ENCODE measurements around the gene WDR37. TPM values are rescaled to one million over a fixed set of nuclear protein-coding genes. Genes with fewer than 3 reads are reported as not detected.

The WDR37 gene
- total RNA-seq, 1 experiment from 2014 or later = 4.5 TPM

DNA sequence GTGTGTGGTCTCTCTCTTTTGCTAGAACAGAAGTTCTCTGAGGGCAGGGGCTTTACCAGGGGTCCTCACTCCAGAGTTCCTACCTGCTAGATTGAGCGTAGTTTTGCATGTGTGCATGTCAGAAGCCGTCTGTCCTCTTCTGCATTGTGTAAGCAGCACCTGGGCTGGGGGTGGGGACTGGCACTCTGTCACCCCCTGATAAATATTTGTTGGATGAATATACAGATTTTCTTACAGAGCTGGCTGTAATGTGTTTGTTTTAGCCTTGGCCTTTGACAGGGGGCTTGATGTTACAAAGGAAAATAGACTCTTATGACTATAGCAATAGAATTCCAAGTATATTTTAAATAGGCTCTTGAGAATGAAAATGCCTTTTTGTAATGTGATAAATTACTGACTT lies 46.6 kb downstream of the WDR37 start:
- H3K27me3 ChIP-seq (ENCODE audit: low read length) = no peaks in the 10 kb centered on the region
- CTCF ChIA-PET = no interaction called here
- H3K9me2 ChIP-seq (replicated peaks; ENCODE audit: low read length) = no peaks in the 10 kb centered on the region
- DNase-seq (peak; percentile 7), ATAC-seq (peak; percentile 35; the same call in 1 of the 2 replicates)
- no peaks in the 10 kb centered on the region for H3F3A ChIP-seq (ENCODE audit: low read length, unreplicated experiment)
- no peak for TF ChIP-seq EZH2phosphoT487 (IDR thresholded peaks at IDR 0.05; ENCODE audit: borderline replicate concordance, low read length)
- TF ChIP-seq EZH2 (IDR thresholded peaks at IDR 0.05; ENCODE audit: low read length, unreplicated experiment) = no peak
- TF ChIP-seq, protein P1, sequence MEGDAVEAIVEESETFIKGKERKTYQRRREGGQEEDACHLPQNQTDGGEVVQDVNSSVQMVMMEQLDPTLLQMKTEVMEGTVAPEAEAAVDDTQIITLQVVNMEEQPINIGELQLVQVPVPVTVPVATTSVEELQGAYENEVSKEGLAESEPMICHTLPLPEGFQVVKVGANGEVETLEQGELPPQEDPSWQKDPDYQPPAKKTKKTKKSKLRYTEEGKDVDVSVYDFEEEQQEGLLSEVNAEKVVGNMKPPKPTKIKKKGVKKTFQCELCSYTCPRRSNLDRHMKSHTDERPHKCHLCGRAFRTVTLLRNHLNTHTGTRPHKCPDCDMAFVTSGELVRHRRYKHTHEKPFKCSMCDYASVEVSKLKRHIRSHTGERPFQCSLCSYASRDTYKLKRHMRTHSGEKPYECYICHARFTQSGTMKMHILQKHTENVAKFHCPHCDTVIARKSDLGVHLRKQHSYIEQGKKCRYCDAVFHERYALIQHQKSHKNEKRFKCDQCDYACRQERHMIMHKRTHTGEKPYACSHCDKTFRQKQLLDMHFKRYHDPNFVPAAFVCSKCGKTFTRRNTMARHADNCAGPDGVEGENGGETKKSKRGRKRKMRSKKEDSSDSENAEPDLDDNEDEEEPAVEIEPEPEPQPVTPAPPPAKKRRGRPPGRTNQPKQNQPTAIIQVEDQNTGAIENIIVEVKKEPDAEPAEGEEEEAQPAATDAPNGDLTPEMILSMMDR (conservative IDR thresholded peaks at IDR 0.05; ENCODE audit: low read depth, low read length) = no peak
- no peaks in the 10 kb centered on the region for H3K9me3 ChIP-seq (ENCODE audit: low read length)
- BruUV-seq (replicated peaks) = no TSS peak
- no peak overlapping the region for H3K27ac ChIP-seq (ENCODE audit: low read length)
- no peak overlapping the region for H3K4me3 ChIP-seq (ENCODE audit: low read length)
- POLR2A ChIA-PET (ENCODE audit: unreplicated experiment) = no interaction called here
- no peak overlapping the region for H3K4me2 ChIP-seq (ENCODE audit: low read length)
- intact Hi-C loops (cut with micrococcal nuclease) = no loop called here
- H3K79me2 ChIP-seq (ENCODE audit: low read length) = no peaks in the 10 kb centered on the region
- H2AFZ ChIP-seq (ENCODE audit: low read length) = no peak overlapping the region
- H4K20me1 ChIP-seq (ENCODE audit: low read length) = no peaks in the 10 kb centered on the region
- no peaks in the 10 kb centered on the region; the same call in 1 of the 2 replicates for H3K4me1 ChIP-seq (ENCODE audit: insufficient read depth, low read length)
- no peaks in the 10 kb centered on the region for H3K36me3 ChIP-seq (ENCODE audit: low read depth, low read length)
- no peak overlapping the region for H3K9ac ChIP-seq (ENCODE audit: low read length)

DNA sequence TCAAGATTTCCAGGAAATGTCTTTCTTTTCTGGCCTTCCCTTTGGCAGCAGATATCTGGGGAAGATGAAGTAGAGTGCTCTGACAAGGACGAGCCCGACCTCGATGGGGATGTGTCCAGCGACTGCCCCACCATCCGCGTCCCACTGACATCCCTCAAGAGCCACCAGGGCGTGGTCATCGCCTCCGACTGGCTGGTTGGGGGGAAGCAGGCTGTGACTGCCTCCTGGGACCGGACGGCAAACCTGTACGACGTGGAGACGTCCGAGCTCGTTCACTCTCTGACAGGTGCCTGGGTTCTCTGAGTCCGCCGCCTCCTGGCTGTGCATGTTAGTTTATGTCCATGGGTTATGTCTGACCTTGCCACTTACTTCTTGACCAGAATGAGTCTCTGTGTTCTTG lies 47.4 kb downstream of the WDR37 start:
- CTCF ChIA-PET = no interaction called here
- Histone ChIP-seq H4K20me1 (ENCODE audit: low read length) (no peaks in the 10 kb centered on the region), H3K27ac (ENCODE audit: low read length) (no peak overlapping the region), H3K9ac (ENCODE audit: low read length) (no peak overlapping the region), H3K4me1 (ENCODE audit: insufficient read depth, low read length) (no peaks in the 10 kb centered on the region; the same call in 1 of the 2 replicates), H2AFZ (ENCODE audit: low read length) (no peak overlapping the region), H3K36me3 (ENCODE audit: low read depth, low read length) (no peaks in the 10 kb centered on the region), H3K79me2 (ENCODE audit: low read length) (no peaks in the 10 kb centered on the region), H3K4me2 (ENCODE audit: low read length) (no peak overlapping the region), H3K9me3 (ENCODE audit: low read length) (no peaks in the 10 kb centered on the region), H3K9me2 (replicated peaks; ENCODE audit: low read length) (no peaks in the 10 kb centered on the region), H3K4me3 (ENCODE audit: low read length) (no peak overlapping the region), H3F3A (ENCODE audit: low read length, unreplicated experiment) (no peaks in the 10 kb centered on the region), H3K27me3 (ENCODE audit: low read length) (no peaks in the 10 kb centered on the region)
- no peak for ATAC-seq
- POLR2A ChIA-PET (ENCODE audit: unreplicated experiment) = no interaction called here
- BruUV-seq (replicated peaks) = no TSS peak
- DNase-seq = no peak
- no peak for TF ChIP-seq EZH2 (IDR thresholded peaks at IDR 0.05; ENCODE audit: low read length, unreplicated experiment)
- TF ChIP-seq, protein P1 (conservative IDR thresholded peaks at IDR 0.05; ENCODE audit: low read depth, low read length) = no peak
- no peak for TF ChIP-seq EZH2phosphoT487 (IDR thresholded peaks at IDR 0.05; ENCODE audit: borderline replicate concordance, low read length)
- intact Hi-C loops (cut with micrococcal nuclease) = no loop called here

DNA sequence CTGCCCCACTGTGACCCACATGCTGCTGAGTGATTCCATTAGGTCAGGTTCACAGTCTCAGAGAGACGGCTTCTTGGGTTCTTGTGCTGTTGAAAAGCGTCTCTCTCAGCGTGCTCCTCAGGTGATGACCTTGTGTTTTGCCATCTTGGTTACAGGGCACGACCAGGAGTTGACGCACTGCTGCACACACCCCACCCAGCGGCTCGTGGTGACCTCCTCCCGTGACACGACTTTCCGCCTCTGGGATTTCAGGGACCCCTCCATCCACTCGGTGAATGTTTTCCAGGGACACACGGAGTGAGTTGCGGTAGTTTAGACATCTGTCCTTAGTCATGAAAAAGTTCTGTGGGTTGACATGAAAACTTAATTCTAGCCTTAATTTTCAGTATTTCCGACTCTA lies 48.8 kb downstream of the WDR37 start:
- ChIA-PET POLR2A (ENCODE audit: unreplicated experiment) (no interaction called here), CTCF (no interaction called here)
- no TSS peak for BruUV-seq (replicated peaks)
- Histone ChIP-seq H3K9ac (ENCODE audit: low read length) (no peak overlapping the region), H3K9me3 (ENCODE audit: low read length) (no peaks in the 10 kb centered on the region), H3K4me3 (ENCODE audit: low read length) (no peak overlapping the region), H3K27ac (ENCODE audit: low read length) (no peak overlapping the region), H3K36me3 (ENCODE audit: low read depth, low read length) (no peaks in the 10 kb centered on the region), H3K4me2 (ENCODE audit: low read length) (no peak overlapping the region), H3F3A (ENCODE audit: low read length, unreplicated experiment) (no peaks in the 10 kb centered on the region), H3K4me1 (ENCODE audit: insufficient read depth, low read length) (no peaks in the 10 kb centered on the region; the same call in 1 of the 2 replicates), H3K27me3 (ENCODE audit: low read length) (no peaks in the 10 kb centered on the region), H2AFZ (ENCODE audit: low read length) (no peak overlapping the region), H3K9me2 (replicated peaks; ENCODE audit: low read length) (no peaks in the 10 kb centered on the region), H3K79me2 (ENCODE audit: low read length) (no peaks in the 10 kb centered on the region), H4K20me1 (ENCODE audit: low read length) (no peaks in the 10 kb centered on the region)
- DNase-seq = no peak
- ATAC-seq = no peak
- TF ChIP-seq EZH2phosphoT487 (IDR thresholded peaks at IDR 0.05; ENCODE audit: borderline replicate concordance, low read length) = no peak
- no peak for TF ChIP-seq EZH2 (IDR thresholded peaks at IDR 0.05; ENCODE audit: low read length, unreplicated experiment)
- TF ChIP-seq, protein P1 (conservative IDR thresholded peaks at IDR 0.05; ENCODE audit: low read depth, low read length) = no peak
- intact Hi-C loops (cut with micrococcal nuclease) = no loop called here
